SK-N-SH (cell line): ENCODE measurements around the gene ENTPD7. TPM values are rescaled to one million over a fixed set of nuclear protein-coding genes. Genes with fewer than 3 reads are reported as not detected.

Source experiments
- CTCF ChIA-PET: fragments of 300-600, 350-600 bp; formaldehyde crosslinking; extraction: SDS; loops from one replicate; lab custom pipeline; 2021; lab: Yijun Ruan, JAX
- POLR2A ChIA-PET: fragments of 350-600 bp; sonication (Branson Sonifier 250); formaldehyde crosslinking; extraction: SDS; loops from one replicate; lab custom pipeline; 2020; ENCODE audit warnings: antibody characterized with exemption, inconsistent platforms; lab: Yijun Ruan, JAX
- DNase-seq: peaks from one replicate; pipeline ENCODE4 v3.0.0; 2012
- H2AFZ ChIP-seq: fragments of 200-600 bp; sonication (generic); 2 replicates; pipeline ENCODE4 v1.8.1; 2016; ENCODE audit warnings: antibody characterized with exemption, mild to moderate bottlenecking, low read depth
- H3F3A ChIP-seq: fragments of 200-600 bp; sonication (generic); replicated peaks from 2 replicates; pipeline ENCODE3; 2016; ENCODE audit warnings: antibody characterized with exemption, mild to moderate bottlenecking; ENCODE audit not compliant: insufficient read depth
- H3K27ac ChIP-seq, 2 experiments: fragments of 200-500 bp in 1 of 2; fragments of 200-600 bp in 1 of 2; sonication (Bioruptor generic) in 1 of 2; sonication (generic), shearing (Covaris generic) in 1 of 2; 2 replicates each; pipeline versions ENCODE4 v1.5.1 to v1.6.1; 2014 to 2016; ENCODE audit warnings: low read depth in 2 of 2, inconsistent platforms in 1 of 2, low read length in 1 of 2, mild to moderate bottlenecking in 1 of 2, mixed read lengths in 1 of 2
- H3K27me3 ChIP-seq: fragments of 200-600 bp; sonication (generic), shearing (Covaris generic); 2 replicates; pipeline ENCODE4 v1.6.1; 2016; ENCODE audit warnings: mixed run types; ENCODE audit not compliant: insufficient read depth
- H3K36me3 ChIP-seq, 2 experiments: fragments of 200-500 bp in 1 of 2; fragments of 200-600 bp in 1 of 2; sonication (Bioruptor generic) in 1 of 2; sonication (generic) in 1 of 2; replicated peaks in 1 of 2; 2 replicates each; pipeline versions ENCODE3 to v1.5.1; 2014 to 2016; ENCODE audit warnings: low read length in 1 of 2, mild to moderate bottlenecking in 1 of 2; ENCODE audit not compliant: insufficient read depth in 2 of 2, control insufficient read depth in 1 of 2
- H3K4me1 ChIP-seq, 2 experiments: fragments of 200-500 bp in 1 of 2; fragments of 200-600 bp in 1 of 2; sonication (Bioruptor generic) in 1 of 2; sonication (generic), shearing (Covaris generic) in 1 of 2; 2 replicates each; pipeline versions ENCODE4 v1.5.1 to v1.6.1; 2014 to 2016; ENCODE audit warnings: low read depth in 1 of 2, low read length in 1 of 2, mixed run types in 1 of 2; ENCODE audit not compliant: insufficient read depth in 2 of 2, control insufficient read depth in 1 of 2
- H3K4me2 ChIP-seq: fragments of 200-600 bp; sonication (generic), shearing (Covaris generic); 2 replicates; pipeline ENCODE4 v1.6.1; 2017; ENCODE audit warnings: mixed run types
- H3K4me3 ChIP-seq, 2 experiments: fragments of 200-500 bp in 1 of 2; fragments of 200-600 bp in 1 of 2; sonication (Bioruptor generic) in 1 of 2; sonication (generic), shearing (Covaris generic) in 1 of 2; 2 replicates each; pipeline versions ENCODE4 v1.5.1 to v1.8.1; 2014 to 2016; ENCODE audit warnings: low read depth in 2 of 2, inconsistent platforms in 1 of 2, low read length in 1 of 2, mild to moderate bottlenecking in 1 of 2, mixed read lengths in 1 of 2, moderate library complexity in 1 of 2
- H3K79me2 ChIP-seq: fragments of 200-600 bp; sonication (generic); 2 replicates; pipeline ENCODE4 v1.8.1; 2017; ENCODE audit warnings: mild to moderate bottlenecking; ENCODE audit not compliant: insufficient read depth
- H3K9ac ChIP-seq: fragments of 200-600 bp; sonication (generic); 2 replicates; pipeline ENCODE4 v1.6.1; 2017; ENCODE audit warnings: mixed run types
- H3K9me2 ChIP-seq: fragments of 200-600 bp; sonication (generic); 2 replicates; pipeline ENCODE4 v1.6.1; 2017; ENCODE audit warnings: mixed run types
- H3K9me3 ChIP-seq: fragments of 200-600 bp; sonication (generic); 2 replicates; pipeline ENCODE4 v1.6.1; 2017; ENCODE audit warnings: mixed run types, mild to moderate bottlenecking, moderate library complexity
- H4K20me1 ChIP-seq: fragments of 200-600 bp; sonication (generic); 2 replicates; pipeline ENCODE4 v1.6.1; 2017; ENCODE audit warnings: mild to moderate bottlenecking, mixed run types; ENCODE audit not compliant: insufficient read depth
- ELF1 ChIP-seq: IDR thresholded peaks from 2 replicates; pipeline ENCODE4 v1.4.0; 2012
- EP300 ChIP-seq, 2 experiments: IDR thresholded peaks; 2 replicates each; pipeline versions ENCODE4 v1.4.0 to v1.6.1; 2012; ENCODE audit warnings: borderline replicate concordance in 1 of 2, low read depth in 1 of 2, low read length in 1 of 2
- FOSL2 ChIP-seq: IDR thresholded peaks from 2 replicates; pipeline ENCODE4 v1.4.0; 2012; ENCODE audit warnings: low read depth, mild to moderate bottlenecking, moderate library complexity, borderline replicate concordance
- FOXJ3 ChIP-seq: sonication (generic); formaldehyde crosslinking; IDR thresholded peaks from 2 replicates; pipeline ENCODE4 v1.5.1; 2020; ENCODE audit warnings: mild to moderate bottlenecking, missing genetic modification reagents
- GABPA ChIP-seq: IDR thresholded peaks from 2 replicates; pipeline ENCODE4 v1.4.0; 2012; ENCODE audit warnings: low read depth, mild to moderate bottlenecking
- MEF2A ChIP-seq: IDR thresholded peaks from 2 replicates; pipeline ENCODE4 v1.4.0; 2012; ENCODE audit warnings: low read depth, borderline replicate concordance
- NRF1 ChIP-seq: IDR thresholded peaks from 2 replicates; pipeline ENCODE4 v1.6.1; 2012; ENCODE audit warnings: low read depth, mild to moderate bottlenecking, low read length
- POLR2AphosphoS5 ChIP-seq: IDR thresholded peaks from 2 replicates; pipeline ENCODE4 v1.6.1; 2012; ENCODE audit warnings: low read depth, low read length
- REST ChIP-seq: IDR thresholded peaks from 2 replicates; pipeline ENCODE4 v1.6.1; 2012; ENCODE audit warnings: mild to moderate bottlenecking, low read depth, low read length, moderate library complexity
- SIN3A ChIP-seq: IDR thresholded peaks from 2 replicates; pipeline ENCODE4 v1.6.1; 2012; ENCODE audit warnings: low read depth, mild to moderate bottlenecking, low read length, moderate library complexity, borderline replicate concordance
- TEAD4 ChIP-seq: IDR thresholded peaks from 2 replicates; pipeline ENCODE4 v1.4.0; 2012; ENCODE audit warnings: mild to moderate bottlenecking, borderline replicate concordance; ENCODE audit not compliant: insufficient read depth
- YY1 ChIP-seq: IDR thresholded peaks from 2 replicates; pipeline ENCODE4 v1.4.0; 2012; ENCODE audit warnings: low read depth, mild to moderate bottlenecking
- WGBS: methylation state at CpG from one replicate; pipeline ENCODE4 v1.1.6; 2017; ENCODE audit warnings: low lambda C conversion rate; 5-methylcytosine and 5-hydroxymethylcytosine counted together
- polyA plus RNA-seq, 3 experiments: library from polyadenylated mRNA; depleted of rRNA; stranded (reverse); fragments of >200 nt; gene quantifications; 2 replicates each; pipeline ENCODE4 v1.2.3, GENCODE V29; 2012
- TF ChIP-seq, protein P1 (sequence below): IDR thresholded peaks from 2 replicates; pipeline ENCODE4 v1.4.0; 2012; ENCODE audit warnings: low read depth, borderline replicate concordance
- TF ChIP-seq, protein P2 (sequence below): IDR thresholded peaks from 2 replicates; pipeline ENCODE4; 2012
- TF ChIP-seq, protein P3 (sequence below): fragments of 200-600 bp; sonication (generic); IDR thresholded peaks from 2 replicates; pipeline ENCODE4 v1.6.1; 2017; ENCODE audit warnings: antibody characterized with exemption, mild to moderate bottlenecking, moderate library complexity

Gene ENTPD7
- polyA plus RNA-seq, 1 of the 3 experiments (the other 2 are of a cell fraction): 3.9 TPM

DNA sequence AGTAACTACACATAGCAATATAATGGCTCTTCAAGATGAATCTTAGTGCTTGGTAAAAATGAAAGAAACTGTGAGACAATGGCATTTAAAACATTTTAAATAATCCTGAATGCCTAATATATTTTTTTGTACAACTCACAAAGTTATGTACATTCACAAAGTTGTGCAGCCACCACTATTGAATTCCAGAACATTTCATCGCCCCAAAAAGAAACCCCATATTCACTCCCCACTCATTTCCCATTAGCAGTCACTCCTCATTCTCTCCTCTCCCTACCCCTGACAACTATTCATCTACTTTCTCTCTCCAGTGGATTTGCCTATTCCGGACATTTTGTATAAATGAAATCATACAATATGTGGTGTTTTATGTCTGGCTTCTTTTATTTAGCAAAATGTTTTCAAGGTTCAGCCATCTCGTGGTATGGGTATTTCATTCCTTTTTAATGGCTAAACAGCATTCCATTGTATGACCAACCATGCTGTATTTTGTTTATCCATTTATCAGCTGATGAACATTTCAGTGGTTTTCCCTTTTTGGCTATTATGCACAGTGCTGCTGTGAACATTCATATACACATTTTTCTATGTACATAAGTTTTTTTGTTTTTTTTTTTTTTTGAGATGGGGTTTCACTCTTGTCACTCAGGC is 34.7 kb downstream of the ENTPD7 start (continued):
- TF ChIP-seq GABPA: no peak

DNA sequence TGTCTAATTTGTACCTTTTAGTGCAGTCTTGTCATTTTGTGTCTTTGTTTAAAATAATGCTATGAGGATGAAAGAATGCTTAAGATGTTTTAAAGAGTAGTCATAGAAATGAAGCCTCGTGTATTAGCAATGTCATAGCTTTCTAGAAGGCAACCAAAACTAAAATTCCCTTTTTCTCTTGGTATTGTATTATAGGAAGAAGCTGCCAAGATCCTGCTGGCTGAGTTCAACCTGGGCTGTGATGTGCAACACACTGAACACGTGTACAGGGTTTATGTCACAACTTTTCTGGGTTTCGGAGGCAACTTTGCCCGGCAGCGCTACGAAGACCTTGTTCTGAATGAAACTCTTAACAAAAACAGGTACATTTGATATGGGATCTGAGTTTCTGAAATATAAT is 36.5 kb downstream of the ENTPD7 start:
- Histone ChIP-seq H3K27me3 (no peaks in the 10 kb centered on the region), H2AFZ (no peak overlapping the region), H3K4me3 (no peak overlapping the region), H3K27ac (peak overlapping the region in 1 of 2 experiments; percentile 79; a peak in 1 of 4 replicates), H3K4me1 (peaks cover 0 to 4% of the 10 kb centered on the region in 2 experiments; a peak in 1 of 4 replicates), H4K20me1 (no peaks in the 10 kb centered on the region), H3K9me2 (no peaks in the 10 kb centered on the region), H3K9me3 (no peaks in the 10 kb centered on the region), H3K4me2 (no peak overlapping the region), H3K9ac (no peak overlapping the region), H3F3A (peaks cover 22% of the 10 kb centered on the region), H3K36me3 (peaks cover 64 to 73% of the 10 kb centered on the region in 2 experiments), H3K79me2 (peaks cover 2% of the 10 kb centered on the region; the same call in 1 of the 2 replicates)
- WGBS: 85% methylated on average over 6 of the region's 6 CpGs
- ChIA-PET POLR2A (no interaction called here), CTCF (no interaction called here)
- TF ChIP-seq, protein P1, sequence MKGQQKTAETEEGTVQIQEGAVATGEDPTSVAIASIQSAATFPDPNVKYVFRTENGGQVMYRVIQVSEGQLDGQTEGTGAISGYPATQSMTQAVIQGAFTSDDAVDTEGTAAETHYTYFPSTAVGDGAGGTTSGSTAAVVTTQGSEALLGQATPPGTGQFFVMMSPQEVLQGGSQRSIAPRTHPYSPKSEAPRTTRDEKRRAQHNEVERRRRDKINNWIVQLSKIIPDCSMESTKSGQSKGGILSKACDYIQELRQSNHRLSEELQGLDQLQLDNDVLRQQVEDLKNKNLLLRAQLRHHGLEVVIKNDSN: no peak
- TF ChIP-seq FOXJ3 (no peak), TEAD4 (no peak), POLR2AphosphoS5 (no peak), ELF1 (no peak), EP300 (IDR thresholded peaks at IDR 0.05; ENCODE audit: borderline replicate concordance in 1 of 2, low read depth in 1 of 2, low read length in 1 of 2) (no peak), FOSL2 (no peak), MEF2A (no peak), SIN3A (no peak), NRF1 (no peak), YY1 (no peak)
- TF ChIP-seq, protein P2, sequence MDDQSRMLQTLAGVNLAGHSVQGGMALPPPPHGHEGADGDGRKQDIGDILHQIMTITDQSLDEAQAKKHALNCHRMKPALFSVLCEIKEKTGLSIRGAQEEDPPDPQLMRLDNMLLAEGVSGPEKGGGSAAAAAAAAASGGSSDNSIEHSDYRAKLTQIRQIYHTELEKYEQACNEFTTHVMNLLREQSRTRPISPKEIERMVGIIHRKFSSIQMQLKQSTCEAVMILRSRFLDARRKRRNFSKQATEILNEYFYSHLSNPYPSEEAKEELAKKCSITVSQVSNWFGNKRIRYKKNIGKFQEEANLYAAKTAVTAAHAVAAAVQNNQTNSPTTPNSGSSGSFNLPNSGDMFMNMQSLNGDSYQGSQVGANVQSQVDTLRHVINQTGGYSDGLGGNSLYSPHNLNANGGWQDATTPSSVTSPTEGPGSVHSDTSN: no peak
- no peak for DNase-seq

DNA sequence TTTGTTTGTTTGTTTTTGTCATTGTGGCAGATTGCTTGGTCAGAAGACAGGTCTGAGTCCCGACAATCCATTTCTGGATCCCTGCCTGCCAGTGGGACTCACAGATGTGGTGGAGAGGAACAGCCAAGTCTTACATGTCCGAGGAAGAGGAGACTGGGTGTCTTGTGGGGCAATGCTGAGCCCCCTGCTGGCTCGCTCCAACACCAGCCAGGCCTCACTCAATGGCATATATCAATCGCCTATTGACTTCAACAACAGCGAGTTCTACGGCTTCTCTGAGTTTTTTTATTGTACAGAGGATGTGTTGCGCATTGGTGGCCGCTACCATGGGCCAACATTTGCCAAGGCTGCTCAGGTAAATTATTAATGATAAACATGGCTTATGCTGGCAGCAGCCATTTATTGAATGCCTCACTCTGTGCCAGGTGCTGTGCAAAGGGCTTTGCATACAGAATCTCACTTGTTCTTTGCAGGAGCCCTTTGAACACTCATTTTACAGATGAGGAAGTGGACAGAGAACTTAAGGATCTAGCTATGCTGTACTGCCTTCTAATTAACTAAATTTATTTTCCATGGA is 39.3 kb downstream of the ENTPD7 start:
- Histone ChIP-seq H3K4me1 (peaks cover 0 to 4% of the 10 kb centered on the region in 2 experiments; a peak in 1 of 4 replicates), H3K4me2 (no peak overlapping the region), H3K27me3 (no peaks in the 10 kb centered on the region), H3K4me3 (no peak overlapping the region), H3K9me2 (no peaks in the 10 kb centered on the region), H4K20me1 (no peaks in the 10 kb centered on the region), H3K79me2 (no peaks in the 10 kb centered on the region; the same call in 1 of the 2 replicates), H3K9me3 (no peaks in the 10 kb centered on the region), H3F3A (peaks cover 9% of the 10 kb centered on the region), H2AFZ (no peak overlapping the region), H3K27ac (no peak overlapping the region), H3K36me3 (peaks cover 63 to 70% of the 10 kb centered on the region in 2 experiments), H3K9ac (no peak overlapping the region)
- no peak for DNase-seq
- ChIA-PET POLR2A (no interaction called here), CTCF (interaction anchor here (1.2 kb wide), 1 partner anchor 12 kb away, joined by 4 read pairs; no protein-coding TSS in a partner anchor)
- 95% methylated on average over 8 of the region's 8 CpGs for WGBS
- TF ChIP-seq, protein P3, sequence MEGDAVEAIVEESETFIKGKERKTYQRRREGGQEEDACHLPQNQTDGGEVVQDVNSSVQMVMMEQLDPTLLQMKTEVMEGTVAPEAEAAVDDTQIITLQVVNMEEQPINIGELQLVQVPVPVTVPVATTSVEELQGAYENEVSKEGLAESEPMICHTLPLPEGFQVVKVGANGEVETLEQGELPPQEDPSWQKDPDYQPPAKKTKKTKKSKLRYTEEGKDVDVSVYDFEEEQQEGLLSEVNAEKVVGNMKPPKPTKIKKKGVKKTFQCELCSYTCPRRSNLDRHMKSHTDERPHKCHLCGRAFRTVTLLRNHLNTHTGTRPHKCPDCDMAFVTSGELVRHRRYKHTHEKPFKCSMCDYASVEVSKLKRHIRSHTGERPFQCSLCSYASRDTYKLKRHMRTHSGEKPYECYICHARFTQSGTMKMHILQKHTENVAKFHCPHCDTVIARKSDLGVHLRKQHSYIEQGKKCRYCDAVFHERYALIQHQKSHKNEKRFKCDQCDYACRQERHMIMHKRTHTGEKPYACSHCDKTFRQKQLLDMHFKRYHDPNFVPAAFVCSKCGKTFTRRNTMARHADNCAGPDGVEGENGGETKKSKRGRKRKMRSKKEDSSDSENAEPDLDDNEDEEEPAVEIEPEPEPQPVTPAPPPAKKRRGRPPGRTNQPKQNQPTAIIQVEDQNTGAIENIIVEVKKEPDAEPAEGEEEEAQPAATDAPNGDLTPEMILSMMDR: peak; percentile 14; the same call in 1 of the 2 replicates
- no peak for TF ChIP-seq REST
